NCI-H2227 (cell line): ENCODE results near the gene ID2.

ENCODE experiments used
- DNase-seq: peaks from one replicate; lab custom pipeline; 2025; ENCODE audit not compliant: unreplicated experiment; lab: John Stamatoyannopoulos, UW

ID2 gene

GRCh38 chr2:8667896-8668512, 13.9 kb upstream of the ID2 start:
- no peak for DNase-seq

- DNase-seq: no peak
Measured at GRCh38 chr2:8669157-8669817, 12.6 kb upstream of the ID2 start.

- no peak for DNase-seq
Measured at GRCh38 chr2:8670580-8670979, 11.3 kb upstream of the ID2 start.

GRCh38 chr2:8671176-8671575, 10.7 kb upstream of the ID2 start:
- no peak for DNase-seq

- DNase-seq: no peak
Measured at GRCh38 chr2:8671802-8672201, 10.1 kb upstream of the ID2 start.

GRCh38 chr2:8672940-8673339, 8.9 kb upstream of the ID2 start:
- no peak for DNase-seq

- DNase-seq: no peak
Measured at GRCh38 chr2:8673381-8673780, 8.5 kb upstream of the ID2 start.

GRCh38 chr2:8674420-8675009, 7.3 kb upstream of the ID2 start:
- DNase-seq: no peak

- no peak for DNase-seq
Measured at GRCh38 chr2:8675543-8675942, 6.3 kb upstream of the ID2 start.

GRCh38 chr2:8676191-8676920, 5.5 kb upstream of the ID2 start:
- DNase-seq: no peak

GRCh38 chr2:8676921-8677645, 4.8 kb upstream of the ID2 start:
- peak; percentile 50 for DNase-seq

- DNase-seq: peak; percentile 88
Measured at GRCh38 chr2:8677646-8678592, 3.9 kb upstream of the ID2 start.

GRCh38 chr2:8678731-8679566, 2.9 kb upstream of the ID2 start:
- peak; percentile 98 for DNase-seq

- no peak for DNase-seq
Measured at GRCh38 chr2:8679567-8679826, 2.4 kb upstream of the ID2 start.

- DNase-seq: peak; percentile 22
Measured at GRCh38 chr2:8679827-8680731, 1.8 kb upstream of the ID2 start.

- peak; percentile 88 for DNase-seq
Measured at GRCh38 chr2:8680822-8681760, 765 bp upstream of the ID2 start.
